HS-27A (cell line): Measurements from ENCODE around the gene ZNF236.
"Not testable (repeated sequence)": the region's sequence is repeated elsewhere in the genome, so short reads cannot be mapped to it uniquely, and the experiment has no call there.

Experiments used
- DNase-seq: peaks from one replicate; pipeline ENCODE4 v3.0.0-alpha.2; 2012; ENCODE audit warnings: low read depth, missing footprints

Gene ZNF236

GRCh38 chr18:76988827-76989646, 166.7 kb downstream of the ZNF236 start:
- DNase-seq, result no peak

GRCh38 chr18:76989647-76990190, 167.4 kb downstream of the ZNF236 start:
- DNase-seq, result no peak

DNA sequence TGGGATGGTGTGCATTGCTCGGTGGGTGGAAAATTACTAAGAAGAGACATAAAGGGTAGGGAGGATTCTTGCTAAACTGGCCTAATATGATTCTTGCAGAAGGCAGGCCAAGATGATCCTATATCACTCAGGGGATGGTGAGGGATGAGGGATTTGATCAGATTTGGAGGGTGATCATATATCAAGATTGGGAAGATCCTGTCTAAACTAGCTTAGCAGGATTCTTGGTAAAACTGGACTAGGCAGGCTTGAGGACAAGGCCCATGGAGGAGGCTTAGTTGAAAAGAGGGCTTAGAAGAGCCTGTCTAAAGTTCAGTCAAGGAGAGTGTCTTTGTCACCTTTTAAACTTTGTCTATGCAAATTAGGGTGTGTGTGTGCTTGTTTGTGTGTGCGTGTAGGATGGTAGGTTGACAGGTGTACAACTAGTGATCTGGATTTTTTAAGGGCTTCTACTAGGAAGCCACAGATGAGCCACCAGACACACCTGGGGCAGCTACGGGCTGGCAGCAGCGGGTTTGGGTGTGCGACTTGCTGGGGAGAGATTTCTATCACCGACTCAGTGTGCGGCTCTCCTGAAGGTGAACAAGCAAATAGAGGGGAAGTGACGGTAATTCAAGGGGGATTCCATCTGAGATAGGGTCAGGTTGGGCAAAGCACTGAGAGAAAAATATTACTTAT, 168.1 kb downstream of the ZNF236 start:
- DNase-seq, result not testable (repeated sequence)

- no peak for DNase-seq
Observed at GRCh38 chr18:76991021-76991688, 168.8 kb downstream of the ZNF236 start.

DNA sequence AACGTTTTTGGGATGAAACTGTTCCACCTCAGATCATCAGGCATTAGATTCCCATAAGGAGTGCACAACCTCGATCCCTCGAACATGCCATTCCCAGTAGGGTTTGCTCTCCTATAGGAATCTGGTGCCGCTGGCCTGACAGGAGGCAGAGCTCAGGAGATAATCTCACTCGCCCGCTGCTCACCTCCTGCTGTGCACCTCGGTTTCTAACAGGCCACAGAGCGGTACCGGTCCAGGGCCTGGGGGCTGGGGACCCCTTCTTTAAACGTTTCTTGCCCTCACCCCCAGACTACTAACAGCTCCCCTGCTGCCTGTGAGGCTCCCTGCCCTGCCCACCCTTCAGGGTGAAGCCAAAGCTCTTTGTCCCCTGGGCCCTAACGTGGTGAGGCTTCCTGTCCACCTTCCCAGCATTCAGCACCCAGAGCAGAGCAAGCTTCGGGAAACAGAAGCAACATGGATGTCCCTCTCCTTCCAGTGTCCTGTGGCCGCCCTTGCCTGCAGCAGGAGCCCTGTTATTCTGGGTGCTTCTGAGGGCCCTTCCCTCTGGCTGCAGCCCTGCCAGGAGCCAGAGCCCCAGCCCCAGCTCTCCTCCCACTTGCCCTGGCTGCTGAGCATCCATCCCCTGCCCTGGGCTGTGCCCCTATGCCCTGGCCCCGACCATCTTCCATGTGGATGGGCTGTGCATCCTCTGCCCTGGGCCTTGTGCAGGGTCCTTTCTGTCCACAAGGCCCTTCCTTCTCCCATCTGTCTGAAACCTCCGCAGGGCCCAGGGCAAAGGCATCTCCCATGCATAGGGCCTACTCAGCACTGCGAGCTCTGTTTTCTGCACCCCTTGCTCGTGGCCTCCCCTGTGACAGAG, 170.1 kb downstream of the ZNF236 start:
- no peak for DNase-seq

- no peak for DNase-seq
Observed at GRCh38 chr18:76993085-76993382, 170.7 kb downstream of the ZNF236 start.

DNA sequence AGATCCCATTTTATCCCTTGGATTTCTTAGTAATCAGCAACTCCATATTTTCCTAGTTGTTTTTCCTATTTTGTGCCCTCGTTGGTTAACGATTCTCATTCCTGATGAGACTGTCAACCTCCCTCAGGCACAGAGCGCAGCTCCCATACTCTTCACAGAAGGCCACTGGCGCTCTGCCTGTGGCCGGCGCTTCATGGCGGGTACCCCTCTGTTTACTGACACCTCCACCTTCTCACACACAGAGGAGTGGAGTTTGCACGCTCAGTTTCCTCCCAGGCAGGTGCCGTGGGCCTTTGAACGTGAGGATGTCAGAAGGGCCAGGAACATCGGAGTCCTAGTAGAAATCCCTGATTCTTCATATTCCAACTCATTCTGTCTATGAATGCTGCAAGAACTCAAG, 171.2 kb downstream of the ZNF236 start:
- DNase-seq, result no peak

DNA sequence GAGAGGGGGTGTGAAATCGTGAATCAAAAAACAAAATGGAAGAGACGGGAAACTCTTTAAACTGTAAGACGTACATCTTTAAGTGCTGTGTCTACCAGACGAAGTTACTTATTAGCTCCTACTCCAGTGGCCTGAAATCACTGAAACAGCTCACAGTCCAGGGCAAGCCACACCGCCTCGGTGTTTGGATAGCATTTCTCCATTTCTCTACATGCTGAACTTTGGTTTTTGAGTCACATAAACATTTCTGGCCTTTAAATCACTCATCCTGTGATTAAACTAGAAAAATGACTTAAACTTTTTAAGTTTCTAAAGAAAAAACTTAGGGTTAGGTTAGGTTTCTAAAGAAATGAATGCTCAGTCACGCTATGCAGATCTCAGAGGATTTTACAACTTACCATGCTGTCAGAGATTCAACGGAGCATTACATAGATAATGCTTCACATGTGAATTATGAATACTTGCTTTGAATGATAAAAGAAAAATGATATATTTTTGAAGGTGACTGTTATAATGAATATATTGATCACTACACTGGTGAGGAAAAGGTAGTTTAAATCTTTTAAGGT, 171.8 kb downstream of the ZNF236 start:
- DNase-seq, result no peak

GRCh38 chr18:76995896-76996295, 173.5 kb downstream of the ZNF236 start:
- no peak for DNase-seq

GRCh38 chr18:76996429-76996828, 174.1 kb downstream of the ZNF236 start:
- DNase-seq, result no peak

- DNase-seq, result no peak
Observed at GRCh38 chr18:76997951-76998808, 175.8 kb downstream of the ZNF236 start.

GRCh38 chr18:76999077-76999476, 176.7 kb downstream of the ZNF236 start:
- no peak for DNase-seq

DNA sequence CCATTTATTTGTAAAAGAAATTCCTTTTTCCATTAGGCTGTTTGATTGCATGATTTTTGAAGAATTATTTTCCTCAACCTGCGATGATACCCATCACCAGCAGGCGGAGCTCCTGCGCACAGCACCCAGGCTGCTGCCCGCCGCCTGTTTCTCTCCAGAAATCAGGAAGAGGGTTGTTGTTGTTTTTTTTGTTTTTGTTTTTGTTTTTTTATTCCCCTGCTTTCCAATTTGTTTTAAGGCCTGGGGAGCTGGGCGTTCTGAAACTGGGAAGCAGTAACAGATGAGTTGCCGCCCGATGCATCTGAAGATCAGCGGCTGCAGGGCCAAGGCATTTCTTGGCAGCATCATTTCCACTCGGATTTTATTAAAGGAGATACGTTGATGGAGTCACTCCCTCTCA, 178.2 kb downstream of the ZNF236 start:
- DNase-seq, result no peak

- no peak for DNase-seq
Observed at GRCh38 chr18:77001041-77001440, 178.7 kb downstream of the ZNF236 start.

GRCh38 chr18:77001979-77002378, 179.6 kb downstream of the ZNF236 start:
- DNase-seq, result no peak

GRCh38 chr18:77002496-77002895, 180.1 kb downstream of the ZNF236 start:
- no peak for DNase-seq

DNA sequence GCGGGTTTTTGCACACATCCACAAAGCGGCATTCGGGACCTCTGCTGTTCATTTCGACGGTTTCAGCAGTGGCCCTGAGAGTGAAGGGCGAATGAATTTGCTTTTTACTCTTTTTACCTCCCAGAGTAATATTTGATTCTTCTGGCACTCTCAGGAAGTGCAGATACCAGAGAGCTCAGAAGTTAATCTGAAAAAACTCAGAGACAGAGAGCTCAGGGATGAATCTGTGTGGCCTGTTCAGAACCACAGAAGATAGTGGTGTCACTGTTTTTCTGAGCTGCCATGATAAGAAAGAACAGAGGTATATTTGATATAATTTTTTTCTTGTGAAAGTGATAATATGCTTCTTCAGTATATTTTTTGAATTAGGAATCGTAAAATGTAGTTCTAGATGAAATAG, 181.0 kb downstream of the ZNF236 start:
- no peak for DNase-seq

- DNase-seq, result no peak
Observed at GRCh38 chr18:77004555-77005380, 182.4 kb downstream of the ZNF236 start.

- DNase-seq, result no peak
Observed at GRCh38 chr18:77005651-77006195, 183.4 kb downstream of the ZNF236 start.
